Hepatocyte (in vitro differentiated cells): Measurements from ENCODE around the gene CHADL.

Experiments used
- EZH2 ChIP-seq: fragments of 200-600 bp; sonication (generic); IDR thresholded peaks from 2 replicates; pipeline ENCODE4 v1.6.1; 2016; ENCODE audit warnings: antibody characterized with exemption, mild to moderate bottlenecking, borderline replicate concordance
- EZH2phosphoT487 ChIP-seq: fragments of 200-600 bp; sonication (generic); IDR thresholded peaks from one replicate; pipeline ENCODE4 v1.6.1; 2018; ENCODE audit warnings: antibody characterized with exemption, mild to moderate bottlenecking, low read depth, moderate library complexity; ENCODE audit not compliant: unreplicated experiment, severe bottlenecking
- TF ChIP-seq, protein P1 (sequence below): fragments of 200-600 bp; sonication (generic); IDR thresholded peaks from 2 replicates; pipeline ENCODE4 v1.5.1; 2016; ENCODE audit warnings: antibody characterized with exemption, mild to moderate bottlenecking; ENCODE audit not compliant: poor library complexity

DNA sequence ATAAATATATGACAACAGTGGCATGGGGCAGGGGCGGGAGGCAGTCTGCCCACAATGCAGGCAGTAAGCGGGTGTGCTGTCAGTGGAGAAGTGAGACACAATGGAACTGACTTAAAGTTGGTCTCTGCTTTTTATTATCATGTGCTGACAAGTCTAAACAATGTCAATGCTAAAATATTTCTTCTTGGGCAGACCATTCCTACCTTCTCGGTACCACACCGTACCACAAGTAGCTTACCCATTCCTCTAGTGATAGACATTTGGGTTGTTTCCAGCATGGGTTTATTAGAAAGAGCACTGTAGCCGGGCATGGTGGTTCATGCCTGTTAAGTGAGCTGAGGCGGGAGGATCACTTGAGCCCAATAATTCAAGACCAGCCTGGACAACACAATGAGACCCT, 2.6 kb upstream of the CHADL start:
- TF ChIP-seq, protein P1, sequence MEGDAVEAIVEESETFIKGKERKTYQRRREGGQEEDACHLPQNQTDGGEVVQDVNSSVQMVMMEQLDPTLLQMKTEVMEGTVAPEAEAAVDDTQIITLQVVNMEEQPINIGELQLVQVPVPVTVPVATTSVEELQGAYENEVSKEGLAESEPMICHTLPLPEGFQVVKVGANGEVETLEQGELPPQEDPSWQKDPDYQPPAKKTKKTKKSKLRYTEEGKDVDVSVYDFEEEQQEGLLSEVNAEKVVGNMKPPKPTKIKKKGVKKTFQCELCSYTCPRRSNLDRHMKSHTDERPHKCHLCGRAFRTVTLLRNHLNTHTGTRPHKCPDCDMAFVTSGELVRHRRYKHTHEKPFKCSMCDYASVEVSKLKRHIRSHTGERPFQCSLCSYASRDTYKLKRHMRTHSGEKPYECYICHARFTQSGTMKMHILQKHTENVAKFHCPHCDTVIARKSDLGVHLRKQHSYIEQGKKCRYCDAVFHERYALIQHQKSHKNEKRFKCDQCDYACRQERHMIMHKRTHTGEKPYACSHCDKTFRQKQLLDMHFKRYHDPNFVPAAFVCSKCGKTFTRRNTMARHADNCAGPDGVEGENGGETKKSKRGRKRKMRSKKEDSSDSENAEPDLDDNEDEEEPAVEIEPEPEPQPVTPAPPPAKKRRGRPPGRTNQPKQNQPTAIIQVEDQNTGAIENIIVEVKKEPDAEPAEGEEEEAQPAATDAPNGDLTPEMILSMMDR, result no peak
- no peak for TF ChIP-seq EZH2
- no peak for TF ChIP-seq EZH2phosphoT487
